Neural cell (in vitro differentiated cells): ENCODE results near the gene ABCA10. TPM values are rescaled to one million over a fixed set of nuclear protein-coding genes. Genes with fewer than 3 reads are reported as not detected.

Source experiments
- H2AFZ ChIP-seq: fragments of 200-600, 300-800 bp; sonication (generic), shearing (Covaris generic); 2 replicates; pipeline ENCODE4 v1.6.0; 2014; ENCODE audit warnings: low read depth, mild to moderate bottlenecking, antibody characterized with exemption, low read length, moderate library complexity
- H3F3A ChIP-seq: fragments of 200-600 bp; shearing (Covaris generic); 2 replicates; pipeline ENCODE4 v1.6.1; 2016; ENCODE audit warnings: mild to moderate bottlenecking, moderate library complexity, mixed read lengths, antibody characterized with exemption, low read length; ENCODE audit not compliant: insufficient read depth, poor library complexity, severe bottlenecking
- H3K27ac ChIP-seq: fragments of 200-600, 300-800 bp; sonication (generic), shearing (Covaris generic); 2 replicates; pipeline ENCODE4 v1.5.1; 2014; ENCODE audit warnings: mild to moderate bottlenecking, low read length, moderate library complexity
- H3K27me3 ChIP-seq: fragments of 300-800, 200-600 bp; sonication (generic), shearing (Covaris generic); 2 replicates; pipeline ENCODE4 v1.6.0; 2014; ENCODE audit warnings: mild to moderate bottlenecking, low read depth, low read length, moderate library complexity; ENCODE audit not compliant: insufficient read depth
- H3K36me3 ChIP-seq: fragments of 300-800, 200-600 bp; sonication (generic), shearing (Covaris generic); 2 replicates; pipeline ENCODE4 v1.5.1; 2014; ENCODE audit warnings: mild to moderate bottlenecking, antibody characterized with exemption, low read length, moderate library complexity; ENCODE audit not compliant: insufficient read depth
- H3K4me2 ChIP-seq: fragments of 300-800, 200-600 bp; sonication (generic), shearing (Covaris generic); 2 replicates; pipeline ENCODE4 v1.6.0; 2014; ENCODE audit warnings: mild to moderate bottlenecking, low read length
- H3K4me3 ChIP-seq: fragments of 300-800, 200-600 bp; sonication (generic), shearing (Covaris generic); 2 replicates; pipeline ENCODE4 v1.5.1; 2014; ENCODE audit warnings: mild to moderate bottlenecking, low read length, moderate library complexity
- H3K79me2 ChIP-seq: fragments of 200-600 bp; shearing (Covaris generic); replicated peaks from 2 replicates; pipeline ENCODE4 v1.6.0; 2014; ENCODE audit warnings: mild to moderate bottlenecking, low read length, moderate library complexity; ENCODE audit not compliant: insufficient read depth
- H3K9ac ChIP-seq: fragments of 300-800, 200-600 bp; sonication (generic), shearing (Covaris generic); 2 replicates; pipeline ENCODE4 v1.6.1; 2016; ENCODE audit warnings: mild to moderate bottlenecking, low read length, mixed read lengths
- H3K9me2 ChIP-seq: fragments of 200-600 bp; shearing (Covaris generic); 2 replicates; pipeline ENCODE4 v1.6.1; 2016; ENCODE audit warnings: mild to moderate bottlenecking, low read length, mixed read lengths; ENCODE audit not compliant: insufficient read depth
- H3K9me3 ChIP-seq: fragments of 200-600, 300-800 bp; sonication (generic), shearing (Covaris generic); 2 replicates; pipeline ENCODE4 v1.6.1; 2016; ENCODE audit warnings: mild to moderate bottlenecking, mixed run types, low read length, moderate library complexity, mixed read lengths
- H4K20me1 ChIP-seq: fragments of 200-600 bp; shearing (Covaris generic); 2 replicates; pipeline ENCODE4 v1.6.1; 2016; ENCODE audit warnings: mild to moderate bottlenecking, mixed run types; ENCODE audit not compliant: insufficient read depth
- CTCF ChIP-seq: fragments of 450-650 bp; IDR thresholded peaks from 2 replicates; pipeline ENCODE4 v1.5.1; 2014; ENCODE audit warnings: antibody characterized with exemption, mild to moderate bottlenecking, moderate library complexity; ENCODE audit not compliant: poor library complexity, severe bottlenecking
- EP300 ChIP-seq: fragments of 450-650 bp; conservative IDR thresholded peaks from 2 replicates; pipeline ENCODE4 v1.6.1; 2014; ENCODE audit warnings: antibody characterized with exemption, mild to moderate bottlenecking, moderate library complexity; ENCODE audit not compliant: poor library complexity, severe bottlenecking
- EZH2 ChIP-seq: fragments of 200-600, 300-800 bp; shearing (Covaris generic), sonication (generic); IDR thresholded peaks from 2 replicates; pipeline ENCODE4 v1.6.1; 2014; ENCODE audit warnings: antibody characterized with exemption, low read length, borderline replicate concordance, mild to moderate bottlenecking; ENCODE audit not compliant: insufficient read depth, poor library complexity, severe bottlenecking
- MXI1 ChIP-seq: fragments of 450-650 bp; conservative IDR thresholded peaks from 2 replicates; pipeline ENCODE4 v1.6.1; 2014; ENCODE audit warnings: antibody characterized with exemption, mild to moderate bottlenecking; ENCODE audit not compliant: poor library complexity, severe bottlenecking
- POLR2AphosphoS5 ChIP-seq: IDR thresholded peaks from 2 replicates; pipeline ENCODE4 v1.6.1; 2012
- RAD21 ChIP-seq: fragments of 450-650 bp; conservative IDR thresholded peaks from 2 replicates; pipeline ENCODE4 v1.6.1; 2014; ENCODE audit warnings: antibody characterized with exemption, mild to moderate bottlenecking, moderate library complexity
- REST ChIP-seq: IDR thresholded peaks from 2 replicates; pipeline ENCODE4 v1.6.1; 2012; ENCODE audit warnings: borderline replicate concordance
- SMC3 ChIP-seq: fragments of 450-650 bp; conservative IDR thresholded peaks from 2 replicates; pipeline ENCODE4 v1.6.1; 2014; ENCODE audit warnings: antibody characterized with exemption, mild to moderate bottlenecking, moderate library complexity; ENCODE audit not compliant: poor library complexity
- TAF1 ChIP-seq: IDR thresholded peaks from 2 replicates; pipeline ENCODE4 v1.6.1; 2012; ENCODE audit warnings: low read depth
- polyA plus RNA-seq: library from polyadenylated mRNA; depleted of rRNA; stranded (reverse); fragments of >200 nt; gene quantifications from 2 replicates; pipeline ENCODE4 v1.2.3, GENCODE V29; 2014

Gene ABCA10
- polyA plus RNA-seq, 1 donor from 2014 or later, result 15.3 TPM

DNA sequence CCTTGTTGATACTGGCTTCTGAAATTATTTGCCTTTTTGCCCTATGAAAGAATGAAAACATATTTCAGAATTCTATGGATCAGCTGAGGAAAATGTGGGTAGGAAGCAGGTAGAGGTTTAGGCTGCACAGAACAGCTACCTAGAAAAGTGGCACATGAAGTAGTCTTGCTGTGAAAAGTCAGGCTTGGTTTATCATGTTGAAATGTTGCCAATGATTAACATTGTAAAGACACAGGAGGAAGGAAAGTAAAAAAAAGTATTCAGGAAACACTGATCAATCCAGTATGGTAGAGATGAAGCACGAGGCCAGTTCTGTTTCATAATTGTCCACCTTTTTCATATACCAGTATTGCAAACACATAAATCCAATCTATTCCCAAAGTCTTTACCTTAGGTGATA is 116.8 kb downstream of the ABCA10 start:
- no peak overlapping the region for H3K4me3 ChIP-seq
- H3K9me3 ChIP-seq, result no peaks in the 10 kb centered on the region

More for the DNA sequence above, 116.8 kb downstream of the ABCA10 start:
- Histone ChIP-seq H3K36me3 (no peaks in the 10 kb centered on the region), H3K27me3 (no peaks in the 10 kb centered on the region), H4K20me1 (no peaks in the 10 kb centered on the region), H3K79me2 (no peaks in the 10 kb centered on the region), H3K9ac (no peak overlapping the region), H3K9me2 (no peaks in the 10 kb centered on the region), H3K27ac (no peak overlapping the region), H3K4me2 (no peak overlapping the region), H2AFZ (no peak overlapping the region), H3F3A (no peaks in the 10 kb centered on the region)
- TF ChIP-seq CTCF (no peak), RAD21 (no peak), MXI1 (no peak), EP300 (no peak), EZH2 (no peak), REST (no peak), SMC3 (no peak), TAF1 (no peak), POLR2AphosphoS5 (no peak)
